Left cardiac atrium (tissue), 4 donors: ENCODE measurements around the gene COL4A1. TPM values are rescaled to one million over a fixed set of nuclear protein-coding genes. Genes with fewer than 3 reads are reported as not detected.
A peak's percentile ranks its signal among the peaks of the same experiment; 100 is the strongest.

Experiments used
- ATAC-seq, 2 donors: fragments of 200-7000 bp; cut with Tn5 transposase; one replicate each; pipeline ENCODE4 v1.9.1; 2020; ENCODE audit warnings: mild to moderate bottlenecking in 2 of 2, moderate library complexity in 2 of 2
- DNase-seq: peaks from one replicate; pipeline ENCODE4 v3.0.0-alpha.2; 2020
- intact Hi-C, 2 donors: fragments of 100-400 bp; cut with DNase I; formaldehyde crosslinking; loops; one replicate each; pipeline versions ENCODE4 v1.14.1 to v1.15.1; 2022 to 2023
- total RNA-seq, 2 donors: library from RNA; stranded (reverse); fragmentation: NEBNext Ultra II Directional; extraction: Animal tissue kit (Norgen Biotek cat#: 25700); gene quantifications; one replicate each; pipeline ENCODE4 v1.2.1, GENCODE V29; 2021
- donor health status: DM: no; HTN: yes; CAD: no.
- donor health status: DM: no; HTN: yes; CAD: no; lungs with severe emphysema.
- donor health status: DM: yes; HTN: yes; CAD: no.
- donor health status: Dilated cardiomyopathy.

The COL4A1 gene
- total RNA-seq, 2 donors from 2014 or later: 210 to 456 TPM

GRCh38 chr13:110239280-110240125 lies 67.5 kb downstream of the COL4A1 start:
- no peak for DNase-seq
- intact Hi-C loops: loop anchor here (5.0 to 10.0 kb wide), 2 partner anchors 68 to 175 kb away; partner anchors contain the start of genes COL4A1 (in 1 of the 2) and COL4A2 (in 1 of the 2)

GRCh38 chr13:110238818-110239195 lies 68.2 kb downstream of the COL4A1 start:
- intact Hi-C loops: loop anchor here (5.0 to 10.0 kb wide), 2 partner anchors 68 to 176 kb away; partner anchors contain the start of genes COL4A1 (in 1 of the 2) and COL4A2 (in 1 of the 2)
- ATAC-seq (peak; percentile 48 to 54), DNase-seq (no peak)

More at GRCh38 chr13:110239280-110240125, 67.5 kb downstream of the COL4A1 start:
- no peak for ATAC-seq

GRCh38 chr13:110237875-110238817 lies 68.8 kb downstream of the COL4A1 start:
- ATAC-seq (no peak), DNase-seq (no peak)
- intact Hi-C loops: loop anchor here (5.0 to 10.0 kb wide), 2 partner anchors 69 to 177 kb away; partner anchors contain the start of genes COL4A1 (in 1 of the 2) and COL4A2 (in 1 of the 2)

GRCh38 chr13:110236831-110237261 lies 70.1 kb downstream of the COL4A1 start:
- peak; percentile 34 to 57 for ATAC-seq
- intact Hi-C loops: loop anchor here (5.0 to 10.0 kb wide), 2 partner anchors 70 to 178 kb away; partner anchors contain the start of genes COL4A1 (in 1 of the 2) and COL4A2 (in 1 of the 2)
- peak; percentile 84 for DNase-seq

- DNase-seq (no peak), ATAC-seq (no peak)
- intact Hi-C loops: loop anchor here (5.0 to 10.0 kb wide), 2 partner anchors 71 to 178 kb away; partner anchors contain the start of genes COL4A1 (in 1 of the 2) and COL4A2 (in 1 of the 2)
Measured at GRCh38 chr13:110236431-110236830, 70.5 kb downstream of the COL4A1 start.

GRCh38 chr13:110234532-110234931 lies 72.4 kb downstream of the COL4A1 start:
- DNase-seq (no peak), ATAC-seq (no peak)
- intact Hi-C loops: loop anchor here in 1 of 2 donors (10.0 kb wide), 1 partner anchor 180 kb away; no protein-coding TSS in a partner anchor

- no peak for ATAC-seq
- no peak for DNase-seq
- intact Hi-C loops: loop anchor here in 1 of 2 donors (10.0 kb wide), 1 partner anchor 181 kb away; no protein-coding TSS in a partner anchor
Measured at GRCh38 chr13:110233951-110234280, 73.0 kb downstream of the COL4A1 start.

GRCh38 chr13:110233181-110233950 lies 73.6 kb downstream of the COL4A1 start:
- DNase-seq: peak; percentile 68
- intact Hi-C loops: loop anchor here in 1 of 2 donors (10.0 kb wide), 1 partner anchor 181 kb away; no protein-coding TSS in a partner anchor
- peak; percentile 42 to 45 for ATAC-seq

GRCh38 chr13:110232756-110233155 lies 74.2 kb downstream of the COL4A1 start:
- ATAC-seq (peak; percentile 39 to 47), DNase-seq (no peak)
- intact Hi-C loops: loop anchor here in 1 of 2 donors (10.0 kb wide), 1 partner anchor 182 kb away; no protein-coding TSS in a partner anchor

- DNase-seq (no peak), ATAC-seq (no peak)
- intact Hi-C loops: loop anchor here in 1 of 2 donors (10.0 kb wide), 1 partner anchor 183 kb away; no protein-coding TSS in a partner anchor
Measured at GRCh38 chr13:110232142-110232541, 74.8 kb downstream of the COL4A1 start.

- no peak for ATAC-seq
- intact Hi-C loops: loop anchor here in 1 of 2 donors (10.0 kb wide), 1 partner anchor 183 kb away; no protein-coding TSS in a partner anchor
- no peak for DNase-seq
Measured at GRCh38 chr13:110231348-110232047, 75.5 kb downstream of the COL4A1 start.

- ATAC-seq: no peak
- DNase-seq: no peak
- intact Hi-C loops: loop anchor here in 1 of 2 donors (10.0 kb wide), 1 partner anchor 184 kb away; no protein-coding TSS in a partner anchor
Measured at GRCh38 chr13:110230661-110231347, 76.2 kb downstream of the COL4A1 start.

- DNase-seq (no peak), ATAC-seq (no peak)
- intact Hi-C loops: loop anchor here in 1 of 2 donors (5.0 to 10.0 kb wide), 3 partner anchors 77 to 205 kb away; partner anchors contain the start of genes COL4A1 and COL4A2
Measured at GRCh38 chr13:110229905-110230563, 76.9 kb downstream of the COL4A1 start.

- intact Hi-C loops: loop anchor here in 1 of 2 donors (5.0 to 10.0 kb wide), 2 partner anchors 78 to 206 kb away; partner anchors contain the start of genes COL4A1 and COL4A2
- ATAC-seq (no peak), DNase-seq (no peak)
Measured at GRCh38 chr13:110228936-110229904, 77.7 kb downstream of the COL4A1 start.
